Uterus (tissue), 2 donors: ENCODE results near the gene S100Z.

ENCODE experiments used
- CTCF ChIP-seq, 4 experiments: fragments of 200-600 bp in 2 of 4; fragments of 450-650 bp in 2 of 4; sonication (generic) in 2 of 4; IDR thresholded peaks; one replicate each; pipeline ENCODE4 v1.5.1; 2016 to 2019; ENCODE audit warnings: antibody characterized with exemption in 4 of 4, mild to moderate bottlenecking in 2 of 4, moderate library complexity in 1 of 4
- POLR2A ChIP-seq, 2 donors: fragments of 450-650 bp; IDR thresholded peaks; one replicate each; pipeline ENCODE4 v1.6.1; 2016; ENCODE audit warnings: antibody characterized with exemption in 2 of 2, mild to moderate bottlenecking in 1 of 2, moderate library complexity in 1 of 2

DNA sequence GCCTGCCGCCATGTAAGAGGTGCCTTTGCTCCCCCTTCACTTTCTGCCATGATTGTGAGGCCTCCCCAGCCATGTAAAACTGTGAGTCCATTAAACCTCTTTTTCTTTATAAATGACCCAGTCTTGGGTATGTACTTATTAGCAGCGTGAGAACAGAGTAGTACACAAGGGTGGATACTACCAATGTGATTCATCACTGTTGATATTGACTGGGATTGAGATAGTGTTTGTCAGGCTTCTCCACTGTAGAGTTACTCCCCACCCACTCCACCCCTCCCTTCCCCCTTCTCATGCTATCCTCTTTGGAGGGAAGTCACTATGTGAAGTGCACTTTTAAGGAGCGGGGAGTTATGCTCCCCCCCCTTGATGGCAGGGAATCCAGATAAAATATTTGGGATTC, 91.6 kb downstream of the S100Z start:
- no peak for TF ChIP-seq CTCF (IDR thresholded peaks at IDR 0.05)
- TF ChIP-seq POLR2A (IDR thresholded peaks at IDR 0.05), result no peak
